ENCODE results near the gene MUC5B. TPM values are rescaled to one million over a fixed set of nuclear protein-coding genes. Genes with fewer than 3 reads are reported as not detected.

MUC5B gene
- total RNA-seq, 1 experiment from 2014 or later, result 2.1 TPM

DNA sequence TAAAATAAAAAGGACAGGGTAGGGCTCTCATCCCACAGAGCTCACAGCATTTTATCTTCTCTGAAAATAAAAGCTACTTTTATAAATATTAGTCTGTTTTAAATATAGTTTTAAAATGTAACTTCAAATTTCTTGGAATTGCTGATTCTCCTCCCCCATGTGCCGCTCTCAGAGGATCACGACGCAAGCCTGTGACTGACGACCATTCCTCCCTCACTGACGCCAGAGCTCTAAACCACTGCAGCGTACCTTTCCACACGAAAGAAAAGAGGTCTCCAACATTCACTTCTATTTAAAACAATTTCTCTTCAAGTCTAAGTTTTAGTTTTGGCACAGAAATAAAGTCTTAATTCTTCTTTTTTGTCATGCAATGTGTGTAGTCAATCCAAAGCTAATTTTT, 77.3 kb downstream of the MUC5B start:
- peaks cover 8% of the 10 kb centered on the region; the same call in 1 of the 2 replicates for H3F3A ChIP-seq (ENCODE audit: insufficient read depth, low read depth)
- H3K9me2 ChIP-seq (ENCODE audit: insufficient read depth), result no peaks in the 10 kb centered on the region
- H3K36me3 ChIP-seq (ENCODE audit: low read depth), result no peaks in the 10 kb centered on the region
- peaks cover 26% of the 10 kb centered on the region for H3K4me1 ChIP-seq (replicated peaks; ENCODE audit: insufficient read depth)
- ChIA-PET CTCF (no interaction called here), POLR2A (ENCODE audit: unreplicated experiment) (no interaction called here)
- peaks cover 13% of the 10 kb centered on the region for H4K20me1 ChIP-seq (ENCODE audit: insufficient read depth)
- H3K4me2 ChIP-seq, result no peak overlapping the region
- no peaks in the 10 kb centered on the region for H3K27me3 ChIP-seq (ENCODE audit: insufficient read depth, low read depth)
- no peak for DNase-seq
- no peak for TF ChIP-seq EZH2 (IDR thresholded peaks at IDR 0.05; ENCODE audit: low read depth)
- TF ChIP-seq, protein P1, sequence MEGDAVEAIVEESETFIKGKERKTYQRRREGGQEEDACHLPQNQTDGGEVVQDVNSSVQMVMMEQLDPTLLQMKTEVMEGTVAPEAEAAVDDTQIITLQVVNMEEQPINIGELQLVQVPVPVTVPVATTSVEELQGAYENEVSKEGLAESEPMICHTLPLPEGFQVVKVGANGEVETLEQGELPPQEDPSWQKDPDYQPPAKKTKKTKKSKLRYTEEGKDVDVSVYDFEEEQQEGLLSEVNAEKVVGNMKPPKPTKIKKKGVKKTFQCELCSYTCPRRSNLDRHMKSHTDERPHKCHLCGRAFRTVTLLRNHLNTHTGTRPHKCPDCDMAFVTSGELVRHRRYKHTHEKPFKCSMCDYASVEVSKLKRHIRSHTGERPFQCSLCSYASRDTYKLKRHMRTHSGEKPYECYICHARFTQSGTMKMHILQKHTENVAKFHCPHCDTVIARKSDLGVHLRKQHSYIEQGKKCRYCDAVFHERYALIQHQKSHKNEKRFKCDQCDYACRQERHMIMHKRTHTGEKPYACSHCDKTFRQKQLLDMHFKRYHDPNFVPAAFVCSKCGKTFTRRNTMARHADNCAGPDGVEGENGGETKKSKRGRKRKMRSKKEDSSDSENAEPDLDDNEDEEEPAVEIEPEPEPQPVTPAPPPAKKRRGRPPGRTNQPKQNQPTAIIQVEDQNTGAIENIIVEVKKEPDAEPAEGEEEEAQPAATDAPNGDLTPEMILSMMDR (conservative IDR thresholded peaks at IDR 0.05), result no peak
- H3K27ac ChIP-seq, result no peak overlapping the region
- H3K79me2 ChIP-seq (ENCODE audit: low read depth), result peaks cover 43% of the 10 kb centered on the region
- H3K9me3 ChIP-seq (ENCODE audit: insufficient read depth, low read depth), result no peaks in the 10 kb centered on the region
- H2AFZ ChIP-seq, result no peak overlapping the region
- intact Hi-C loops (cut with micrococcal nuclease; ENCODE audit: unreplicated experiment), result no loop called here
- BruUV-seq (replicated peaks), result no TSS peak
- no peak overlapping the region for H3K4me3 ChIP-seq

DNA sequence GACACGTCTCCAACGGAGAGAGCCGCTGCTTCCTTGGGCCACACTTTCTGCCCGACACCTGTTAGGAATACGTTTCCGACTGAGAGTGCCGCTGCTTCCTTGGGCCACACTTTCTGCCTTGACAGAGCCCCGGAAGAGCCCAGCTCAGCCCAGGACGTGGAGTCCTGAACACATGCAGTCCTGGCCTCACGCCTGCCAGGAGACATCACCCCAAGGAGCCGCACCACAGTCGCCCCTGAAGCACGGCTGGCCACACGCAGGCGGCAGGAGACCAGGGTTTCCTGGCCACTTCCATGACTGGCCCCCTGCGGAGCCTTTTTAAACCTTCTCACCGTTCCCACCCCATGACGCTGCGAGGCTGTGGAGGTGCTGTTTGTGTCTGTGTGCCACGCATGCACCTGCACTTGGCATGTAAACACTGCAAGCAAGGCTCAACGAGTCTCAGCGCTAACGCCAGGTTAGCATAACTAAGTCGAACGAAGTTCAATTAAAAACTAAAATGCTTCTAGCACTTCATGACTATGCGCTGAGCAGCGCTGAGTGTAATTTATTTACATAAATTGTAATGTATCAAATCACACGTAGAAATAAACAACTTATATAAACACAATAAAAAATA, 77.8 kb downstream of the MUC5B start:
- Histone ChIP-seq H3K36me3 (ENCODE audit: low read depth) (no peaks in the 10 kb centered on the region), H2AFZ (no peak overlapping the region), H3K4me2 (no peak overlapping the region), H3K27me3 (ENCODE audit: insufficient read depth, low read depth) (no peaks in the 10 kb centered on the region), H3F3A (ENCODE audit: insufficient read depth, low read depth) (peaks cover 5% of the 10 kb centered on the region; the same call in 1 of the 2 replicates), H3K4me1 (replicated peaks; ENCODE audit: insufficient read depth) (peaks cover 26% of the 10 kb centered on the region), H3K4me3 (no peak overlapping the region), H3K9me2 (ENCODE audit: insufficient read depth) (no peaks in the 10 kb centered on the region), H3K27ac (no peak overlapping the region), H3K79me2 (ENCODE audit: low read depth) (peaks cover 43% of the 10 kb centered on the region), H4K20me1 (ENCODE audit: insufficient read depth) (peaks cover 13% of the 10 kb centered on the region), H3K9me3 (ENCODE audit: insufficient read depth, low read depth) (no peaks in the 10 kb centered on the region)
- POLR2A ChIA-PET (ENCODE audit: unreplicated experiment), result no interaction called here
- CTCF ChIA-PET, result no interaction called here
- intact Hi-C loops (cut with micrococcal nuclease; ENCODE audit: unreplicated experiment), result no loop called here
- TF ChIP-seq, protein P1 (conservative IDR thresholded peaks at IDR 0.05), result no peak
- TF ChIP-seq EZH2 (IDR thresholded peaks at IDR 0.05; ENCODE audit: low read depth), result no peak
- no TSS peak for BruUV-seq (replicated peaks)
- no peak for DNase-seq

DNA sequence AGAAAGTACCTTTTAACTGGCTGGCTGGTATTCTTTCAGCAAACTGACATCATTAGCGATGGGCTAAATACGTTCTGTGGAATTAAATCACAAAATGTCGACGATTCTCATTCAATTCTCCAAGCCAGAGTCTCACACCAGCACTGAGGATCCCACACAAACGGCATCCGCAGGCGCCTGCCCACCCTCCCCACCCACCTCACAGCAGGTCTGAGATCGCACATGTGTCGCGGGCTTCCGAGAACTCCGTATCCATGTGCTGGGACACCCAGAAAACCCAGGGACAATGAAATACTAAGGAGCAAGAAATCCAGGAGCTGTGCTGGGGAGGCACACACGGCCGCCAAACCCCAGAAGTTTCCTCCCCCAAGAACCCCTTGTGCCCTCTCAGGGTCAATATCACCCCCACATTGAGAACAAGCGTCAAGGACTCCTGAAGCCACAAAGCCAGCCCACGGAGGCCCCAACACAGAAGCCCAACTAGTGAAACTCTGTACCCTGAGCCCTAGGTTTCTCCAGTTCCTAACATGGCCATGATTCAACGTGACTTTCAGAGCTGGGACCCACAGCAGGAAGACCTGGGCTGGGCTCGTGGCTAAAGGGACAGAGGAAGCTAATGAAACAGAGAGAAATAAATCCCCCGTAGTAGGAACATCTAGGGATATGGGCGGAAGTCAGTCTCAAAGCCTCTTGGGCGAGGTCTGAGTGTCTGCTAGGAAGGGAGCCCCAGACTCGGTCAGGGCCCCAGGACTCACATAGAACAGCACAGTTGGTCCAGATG, 78.5 kb downstream of the MUC5B start:
- no peak for TF ChIP-seq EZH2 (IDR thresholded peaks at IDR 0.05; ENCODE audit: low read depth)
- TF ChIP-seq, protein P1 (conservative IDR thresholded peaks at IDR 0.05), result no peak
- POLR2A ChIA-PET (ENCODE audit: unreplicated experiment), result no interaction called here
- Histone ChIP-seq H3K4me2 (no peak overlapping the region), H3K36me3 (ENCODE audit: low read depth) (no peaks in the 10 kb centered on the region), H3K4me1 (replicated peaks; ENCODE audit: insufficient read depth) (peaks cover 26% of the 10 kb centered on the region), H3K9me3 (ENCODE audit: insufficient read depth, low read depth) (no peaks in the 10 kb centered on the region), H3K27ac (no peak overlapping the region), H3K9me2 (ENCODE audit: insufficient read depth) (no peaks in the 10 kb centered on the region), H4K20me1 (ENCODE audit: insufficient read depth) (peaks cover 13% of the 10 kb centered on the region), H3K4me3 (no peak overlapping the region), H3K79me2 (ENCODE audit: low read depth) (peaks cover 44% of the 10 kb centered on the region), H2AFZ (no peak overlapping the region), H3F3A (ENCODE audit: insufficient read depth, low read depth) (peaks cover 5% of the 10 kb centered on the region; the same call in 1 of the 2 replicates), H3K27me3 (ENCODE audit: insufficient read depth, low read depth) (no peaks in the 10 kb centered on the region)
- BruUV-seq (replicated peaks), result no TSS peak
- CTCF ChIA-PET, result no interaction called here
- intact Hi-C loops (cut with micrococcal nuclease; ENCODE audit: unreplicated experiment), result no loop called here
- no peak for DNase-seq

Measured in PC-9 (cell line).